Measurements from ENCODE around the gene ADIPOR1. TPM values are rescaled to one million over a fixed set of nuclear protein-coding genes. Genes with fewer than 3 reads are reported as not detected.
A peak's percentile ranks its signal among the peaks of the same experiment; 100 is the strongest.

The ADIPOR1 gene
- total RNA-seq, 1 donor from 2014 or later = 59.0 TPM

- H3K4me3 ChIP-seq (ENCODE audit: low read depth, low read length) = peak overlapping the region; percentile 79
Measured at GRCh38 chr1:202968351-202968750, 10.2 kb upstream of the ADIPOR1 start.

GRCh38 chr1:202967684-202968281 lies 9.7 kb upstream of the ADIPOR1 start:
- no peak for TF ChIP-seq CTCF (conservative IDR thresholded peaks at IDR 0.05; ENCODE audit: low read depth, low read length)

More at GRCh38 chr1:202968351-202968750, 10.2 kb upstream of the ADIPOR1 start:
- TF ChIP-seq CTCF (conservative IDR thresholded peaks at IDR 0.05; ENCODE audit: low read depth, low read length) = no peak
- DNase-seq (ENCODE audit: low read depth) = no peak

DNA sequence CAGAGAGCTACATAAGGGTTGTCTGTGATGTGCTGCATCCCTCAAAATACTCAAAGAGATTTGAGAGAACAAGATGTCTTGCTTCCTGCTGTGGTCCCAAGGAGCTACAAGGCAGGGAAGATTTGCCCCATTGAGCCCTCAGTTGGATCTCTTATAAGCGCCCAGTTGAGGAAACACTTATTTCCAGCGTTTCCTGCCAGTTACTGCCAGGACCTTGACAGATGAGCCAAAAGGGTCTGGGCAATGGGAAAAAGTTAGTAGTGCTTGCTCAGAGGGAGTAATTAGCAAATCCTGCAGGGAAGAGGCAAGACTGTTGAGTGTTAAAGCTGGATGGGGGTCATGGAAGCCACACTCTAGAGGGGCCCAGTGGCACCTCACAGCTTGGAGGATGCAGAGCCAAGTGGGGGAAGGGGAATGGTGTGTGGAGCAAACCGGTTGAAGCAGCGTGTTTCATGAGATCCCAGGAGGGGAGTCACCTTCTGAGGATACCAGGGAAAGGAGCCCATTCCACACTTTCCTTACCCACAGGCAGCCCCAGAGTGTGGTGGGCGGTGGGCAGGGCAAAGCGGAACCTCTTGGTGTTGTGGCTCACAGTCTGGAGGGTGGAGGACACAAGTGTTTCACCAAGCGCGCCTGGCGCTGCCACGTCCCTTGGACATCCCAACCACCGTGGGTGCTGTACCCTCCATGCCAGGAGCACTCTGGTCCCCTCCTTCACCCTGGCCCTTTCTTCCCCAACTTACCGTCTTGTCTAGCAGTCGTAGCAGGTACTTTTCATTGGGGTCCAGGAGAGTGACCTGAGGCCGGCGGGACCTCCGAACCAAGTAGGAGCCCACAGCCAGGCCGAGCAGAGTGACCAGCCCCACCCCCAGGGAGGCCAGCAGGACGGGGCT lies 8.1 kb upstream of the ADIPOR1 start:
- TF ChIP-seq CTCF (conservative IDR thresholded peaks at IDR 0.05; ENCODE audit: low read depth, low read length) = no peak
- no peak for DNase-seq (ENCODE audit: low read depth)
- H3K4me3 ChIP-seq (ENCODE audit: low read depth, low read length) = peak overlapping the region; percentile 79

More at GRCh38 chr1:202967684-202968281, 9.7 kb upstream of the ADIPOR1 start:
- DNase-seq (ENCODE audit: low read depth) = no peak
- H3K4me3 ChIP-seq (ENCODE audit: low read depth, low read length) = peak overlapping the region; percentile 79

DNA sequence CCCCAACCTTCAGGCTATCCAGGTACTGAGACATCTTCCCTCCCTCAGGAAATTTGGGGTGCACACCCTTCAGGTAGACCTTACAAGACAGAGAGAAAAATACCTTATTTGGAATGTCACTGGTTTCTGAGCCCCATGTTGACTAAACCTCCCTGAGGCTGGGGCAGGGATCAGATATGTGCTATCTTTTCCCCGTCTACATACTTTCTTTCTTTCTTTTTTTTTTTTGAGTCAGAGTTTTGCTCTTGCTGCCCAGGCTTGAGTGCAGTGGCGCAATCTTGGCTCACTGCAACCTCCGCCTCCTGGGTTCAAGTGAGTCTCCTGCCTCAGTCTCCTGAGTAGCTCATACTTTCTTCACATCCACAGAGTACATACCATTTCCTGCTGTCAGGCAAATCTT lies 7.3 kb upstream of the ADIPOR1 start:
- TF ChIP-seq CTCF (conservative IDR thresholded peaks at IDR 0.05; ENCODE audit: low read depth, low read length) = no peak
- no peak overlapping the region for H3K4me3 ChIP-seq (ENCODE audit: low read depth, low read length)
- no peak for DNase-seq (ENCODE audit: low read depth)

GRCh38 chr1:202964791-202965410 lies 6.8 kb upstream of the ADIPOR1 start:
- TF ChIP-seq CTCF (conservative IDR thresholded peaks at IDR 0.05; ENCODE audit: low read depth, low read length) = no peak
- DNase-seq (ENCODE audit: low read depth) = no peak
- no peak overlapping the region for H3K4me3 ChIP-seq (ENCODE audit: low read depth, low read length)

- TF ChIP-seq CTCF (conservative IDR thresholded peaks at IDR 0.05; ENCODE audit: low read depth, low read length) = no peak
Measured at GRCh38 chr1:202961220-202961880, 3.2 kb upstream of the ADIPOR1 start.

More at GRCh38 chr1:202961220-202961880, 3.2 kb upstream of the ADIPOR1 start:
- no peak for DNase-seq (ENCODE audit: low read depth)
- no peak overlapping the region for H3K4me3 ChIP-seq (ENCODE audit: low read depth, low read length)
